ENCODE measurements around the gene KRABD2.
"Not testable (repeated sequence)": the region's sequence is repeated elsewhere in the genome, so short reads cannot be mapped to it uniquely, and the experiment has no call there.

KRABD2 gene

DNA sequence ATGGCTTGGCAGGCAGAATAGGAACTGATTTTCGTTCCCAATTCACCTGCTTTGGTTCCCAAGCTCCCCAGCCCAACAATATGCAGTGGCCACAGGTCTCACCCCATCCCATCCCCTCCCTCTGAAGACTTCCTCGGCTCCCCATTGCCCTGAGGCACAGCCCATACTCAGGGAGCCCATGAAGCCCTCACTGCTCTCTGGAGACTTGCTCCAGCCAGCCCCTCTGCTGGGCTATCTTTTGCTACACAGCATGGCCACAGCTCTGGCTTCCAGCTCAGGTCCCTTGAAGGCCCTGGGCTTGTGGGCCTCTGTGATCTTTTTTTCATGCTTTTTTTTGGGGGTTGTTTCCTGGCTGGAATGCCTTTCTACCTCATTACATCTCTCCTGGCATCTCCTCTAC is 29.7 kb upstream of the KRABD2 start:
- H3K4me1 Mint-ChIP-seq (ENCODE audit: low read depth) = peaks cover 13% of the 10 kb centered on the region
- H3K9me3 Mint-ChIP-seq = no peaks in the 10 kb centered on the region
- intact Hi-C loops (cut with micrococcal nuclease) = no loop called here
- no peaks in the 10 kb centered on the region for H3K36me3 Mint-ChIP-seq (ENCODE audit: low read depth)
- peaks cover 14% of the 10 kb centered on the region for H3K27me3 Mint-ChIP-seq (ENCODE audit: low read depth)
- no peak overlapping the region for H3K4me3 Mint-ChIP-seq (ENCODE audit: low read depth)
- DNase-seq (ENCODE audit: low spot score) = no peak
- H3K27ac Mint-ChIP-seq = no peak overlapping the region

DNA sequence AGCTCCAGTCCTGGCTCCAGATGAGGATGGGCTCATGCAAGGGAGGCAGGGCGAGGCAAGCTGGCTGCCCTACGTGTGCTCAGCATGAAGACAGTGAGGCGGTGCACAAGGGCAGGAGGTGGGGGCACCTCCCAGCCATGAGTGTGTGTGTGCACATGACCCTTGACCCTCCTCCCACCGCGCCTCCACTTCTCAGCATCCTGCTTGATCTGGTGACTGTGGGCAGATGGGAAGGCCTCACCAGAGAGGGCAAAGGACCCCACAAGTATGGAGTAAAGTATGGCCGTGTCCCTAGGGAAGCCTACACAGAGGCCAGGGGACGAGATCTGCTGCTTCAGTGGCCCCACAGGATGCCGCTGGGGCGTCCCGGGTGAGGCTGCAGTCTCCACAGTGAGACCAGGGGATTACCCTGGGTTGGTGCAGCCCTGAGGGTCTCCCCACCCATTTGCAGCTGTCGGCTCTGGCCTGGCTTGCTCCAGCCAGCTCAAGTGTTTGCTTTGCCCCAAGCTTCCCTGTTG is 29.1 kb upstream of the KRABD2 start:
- Mint-ChIP-seq H3K27ac (no peak overlapping the region), H3K4me3 (ENCODE audit: low read depth) (no peak overlapping the region), H3K36me3 (ENCODE audit: low read depth) (no peaks in the 10 kb centered on the region), H3K9me3 (no peaks in the 10 kb centered on the region), H3K4me1 (ENCODE audit: low read depth) (peaks cover 8% of the 10 kb centered on the region), H3K27me3 (ENCODE audit: low read depth) (peaks cover 13% of the 10 kb centered on the region)
- no peak for DNase-seq (ENCODE audit: low spot score)
- intact Hi-C loops (cut with micrococcal nuclease) = no loop called here

DNA sequence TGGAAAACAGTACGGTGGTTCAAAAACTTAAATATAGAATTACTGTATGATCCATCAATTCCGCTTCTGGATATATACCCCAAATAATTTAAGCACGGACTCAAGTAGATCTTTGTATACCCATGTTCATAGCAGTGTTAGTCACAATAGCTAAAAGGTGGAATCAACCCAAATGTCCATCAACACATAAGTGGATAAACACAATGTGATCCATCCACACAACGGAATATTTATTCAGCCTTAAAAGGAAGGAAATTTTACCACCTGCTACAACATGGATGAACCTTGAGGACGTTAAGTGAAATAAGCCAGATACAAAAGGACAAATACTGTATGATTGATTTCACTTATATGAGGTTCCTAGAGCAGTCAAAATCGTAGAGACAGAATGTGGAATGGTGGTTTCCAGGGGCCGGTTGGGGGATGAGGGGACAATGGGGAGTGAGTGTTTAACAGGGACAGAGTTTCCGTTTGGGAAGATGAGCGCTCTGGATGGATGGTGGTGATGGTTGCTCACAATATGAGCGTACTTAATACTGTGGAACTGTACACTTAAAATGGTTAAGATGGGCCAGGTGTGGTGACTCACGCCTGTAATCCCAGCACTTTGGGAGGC is 26.5 kb upstream of the KRABD2 start:
- no peak overlapping the region for H3K4me3 Mint-ChIP-seq (ENCODE audit: low read depth)
- no peaks in the 10 kb centered on the region for H3K9me3 Mint-ChIP-seq
- no peak for DNase-seq (ENCODE audit: low spot score)
- intact Hi-C loops (cut with micrococcal nuclease) = no loop called here
- no peaks in the 10 kb centered on the region for H3K36me3 Mint-ChIP-seq (ENCODE audit: low read depth)
- no peaks in the 10 kb centered on the region for H3K4me1 Mint-ChIP-seq (ENCODE audit: low read depth)
- no peak overlapping the region for H3K27ac Mint-ChIP-seq
- H3K27me3 Mint-ChIP-seq (ENCODE audit: low read depth) = peaks cover 11% of the 10 kb centered on the region

DNA sequence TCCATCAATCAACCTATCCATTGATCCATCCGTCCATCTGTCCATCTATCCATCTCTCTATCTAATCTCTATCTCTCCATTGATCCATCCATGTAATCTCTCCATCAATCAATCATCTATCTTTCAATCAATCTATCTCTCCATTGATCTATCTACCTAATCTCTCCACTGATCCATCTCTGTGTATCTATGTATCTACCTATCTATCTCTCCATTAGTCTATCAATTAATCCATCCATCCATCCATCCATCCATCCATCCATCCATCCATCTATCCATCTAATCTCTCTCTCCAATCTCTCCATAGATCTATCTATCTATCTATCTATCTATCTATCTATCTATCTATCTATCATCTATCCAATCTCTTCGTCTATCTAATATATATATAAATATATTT is 24.6 kb upstream of the KRABD2 start:
- H3K27me3 Mint-ChIP-seq (ENCODE audit: low read depth) = peaks cover 18% of the 10 kb centered on the region
- no peaks in the 10 kb centered on the region for H3K9me3 Mint-ChIP-seq
- no peak overlapping the region for H3K27ac Mint-ChIP-seq
- intact Hi-C loops (cut with micrococcal nuclease) = no loop called here
- H3K4me3 Mint-ChIP-seq (ENCODE audit: low read depth) = no peak overlapping the region
- no peak for DNase-seq (ENCODE audit: low spot score)
- H3K36me3 Mint-ChIP-seq (ENCODE audit: low read depth) = no peaks in the 10 kb centered on the region
- H3K4me1 Mint-ChIP-seq (ENCODE audit: low read depth) = no peaks in the 10 kb centered on the region

DNA sequence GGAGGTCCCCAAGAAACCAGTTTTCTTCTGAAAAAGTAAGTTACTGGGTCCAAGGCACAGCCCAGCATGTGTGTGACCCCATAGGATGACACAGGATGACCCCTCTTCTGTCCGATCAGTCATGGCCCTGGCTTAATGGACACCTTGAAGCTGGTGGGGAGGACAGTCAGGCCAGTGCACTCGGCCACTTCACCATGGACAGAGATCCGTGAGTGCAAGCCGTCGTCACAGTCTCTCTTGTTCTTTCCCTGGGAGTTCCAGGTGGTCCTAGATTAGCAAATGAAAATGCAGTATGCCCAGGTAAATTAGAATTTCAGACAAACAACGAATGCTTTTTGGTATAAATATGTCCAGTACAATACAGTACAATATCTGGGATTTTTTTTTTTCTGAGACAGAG is 22.5 kb upstream of the KRABD2 start:
- H3K4me1 Mint-ChIP-seq (ENCODE audit: low read depth) = peaks cover 8% of the 10 kb centered on the region
- peaks cover 30% of the 10 kb centered on the region for H3K27me3 Mint-ChIP-seq (ENCODE audit: low read depth)
- no peak overlapping the region for H3K27ac Mint-ChIP-seq
- intact Hi-C loops (cut with micrococcal nuclease) = no loop called here
- DNase-seq (ENCODE audit: low spot score) = no peak
- H3K9me3 Mint-ChIP-seq = no peaks in the 10 kb centered on the region
- H3K36me3 Mint-ChIP-seq (ENCODE audit: low read depth) = no peaks in the 10 kb centered on the region
- H3K4me3 Mint-ChIP-seq (ENCODE audit: low read depth) = no peak overlapping the region

DNA sequence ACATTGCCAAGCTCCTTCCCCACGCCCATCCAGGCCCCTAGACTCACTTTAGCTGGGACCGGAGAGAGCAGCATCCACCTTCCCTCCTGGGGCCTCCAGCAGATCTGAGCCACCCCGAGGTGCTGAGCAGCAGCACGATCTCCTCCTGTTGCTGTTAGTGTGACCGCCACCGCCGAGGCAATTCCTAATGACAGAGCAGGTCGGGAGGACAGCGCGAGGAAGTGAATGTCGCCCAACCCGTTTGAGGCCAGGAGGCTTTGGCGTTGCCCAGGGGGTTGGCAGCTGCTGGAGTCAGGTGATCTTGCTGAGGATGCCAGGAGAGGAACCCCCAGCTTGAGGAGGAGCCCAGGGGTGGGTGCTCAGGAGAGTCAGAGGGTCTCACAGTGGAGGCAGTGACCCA is 21.1 kb upstream of the KRABD2 start, which contains the start of gene RNF222:
Gene RNF222 (minus strand): TSS at position 192 of the 400 bp plus-strand sequence. CDS start 4,366 bp downstream, outside the sequence.
- no peaks in the 10 kb centered on the region for H3K9me3 Mint-ChIP-seq
- H3K27ac Mint-ChIP-seq = no peak within 1 kb of the TSS
- intact Hi-C loops (cut with micrococcal nuclease) = no loop called here
- no peak for DNase-seq (ENCODE audit: low spot score)
- peaks cover 30% of the 10 kb centered on the region for H3K27me3 Mint-ChIP-seq (ENCODE audit: low read depth)
- peaks cover 14% of the 10 kb centered on the region for H3K4me1 Mint-ChIP-seq (ENCODE audit: low read depth)
- H3K4me3 Mint-ChIP-seq (ENCODE audit: low read depth) = no peak within 1 kb of the TSS
- H3K36me3 Mint-ChIP-seq (ENCODE audit: low read depth) = no peaks in the 10 kb centered on the region

DNA sequence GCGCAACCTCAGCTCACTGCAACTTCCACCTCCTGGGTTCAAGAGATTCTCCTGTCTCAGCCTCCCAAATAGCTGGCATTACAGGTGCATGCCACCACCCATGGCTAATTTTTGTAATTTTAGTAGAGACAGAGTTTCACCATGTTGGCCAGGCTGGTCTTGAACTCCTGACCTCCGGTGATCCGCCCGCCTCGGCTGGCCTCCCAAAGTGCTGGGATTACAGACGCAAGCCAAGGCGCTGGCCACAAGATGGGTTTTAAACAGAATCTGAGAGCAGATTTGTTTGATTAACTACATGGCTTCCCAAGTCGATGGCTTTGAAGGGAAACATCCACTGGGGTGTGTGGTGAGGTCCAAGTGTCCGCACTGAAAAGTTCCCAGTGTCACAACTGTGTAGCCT is 18.0 kb upstream of the KRABD2 start:
- H3K27ac Mint-ChIP-seq; H3K4me3 Mint-ChIP-seq (ENCODE audit: low read depth); H3K9me3 Mint-ChIP-seq; DNase-seq (ENCODE audit: low spot score); H3K36me3 Mint-ChIP-seq (ENCODE audit: low read depth); intact Hi-C loops (cut with micrococcal nuclease): not testable (repeated sequence)
- peaks cover 25% of the 10 kb centered on the region for H3K27me3 Mint-ChIP-seq (ENCODE audit: low read depth)
- H3K4me1 Mint-ChIP-seq (ENCODE audit: low read depth) = peaks cover 14% of the 10 kb centered on the region

DNA sequence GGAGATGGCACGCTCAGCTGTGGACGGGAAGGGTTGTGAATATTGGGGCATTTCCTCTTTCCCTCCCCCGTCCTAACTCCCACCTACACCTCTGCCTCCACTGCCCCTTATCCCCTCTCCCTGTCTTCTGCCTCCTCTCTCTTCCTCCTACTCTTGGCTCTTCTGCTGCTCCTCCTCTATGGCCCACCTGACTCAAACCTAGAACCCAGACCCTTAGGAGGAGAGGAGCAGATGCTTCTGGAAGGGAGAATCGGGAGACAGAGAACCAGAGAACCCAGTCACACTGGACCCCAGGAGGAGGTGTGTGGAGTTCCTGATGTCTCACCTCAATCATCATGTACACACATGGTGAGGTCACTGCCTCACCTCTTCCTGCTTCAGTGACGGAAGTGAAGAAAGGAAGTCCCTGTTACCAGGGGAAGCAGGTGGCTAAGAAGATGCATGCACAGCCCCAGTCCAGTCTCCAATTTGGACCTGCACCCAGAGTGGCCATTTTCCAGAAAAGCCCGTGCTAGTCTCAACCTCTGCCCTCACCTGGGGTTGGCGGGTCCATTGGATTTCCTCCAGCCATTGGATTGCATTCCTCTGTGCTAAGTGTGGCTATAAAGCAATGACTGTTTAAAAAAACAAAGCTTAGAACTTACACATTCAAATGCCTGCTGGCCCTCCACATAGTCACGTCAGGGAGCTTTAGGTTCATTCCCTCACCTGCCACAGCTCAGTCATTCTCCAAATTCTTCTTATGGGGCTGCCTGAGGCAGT is 17.1 kb upstream of the KRABD2 start:
- no peak overlapping the region for H3K4me3 Mint-ChIP-seq (ENCODE audit: low read depth)
- peaks cover 14% of the 10 kb centered on the region for H3K4me1 Mint-ChIP-seq (ENCODE audit: low read depth)
- H3K27me3 Mint-ChIP-seq (ENCODE audit: low read depth) = peaks cover 25% of the 10 kb centered on the region
- no peaks in the 10 kb centered on the region for H3K36me3 Mint-ChIP-seq (ENCODE audit: low read depth)
- peak overlapping the region; percentile 74 for H3K27ac Mint-ChIP-seq
- no peaks in the 10 kb centered on the region for H3K9me3 Mint-ChIP-seq
- no peak for DNase-seq (ENCODE audit: low spot score)
- intact Hi-C loops (cut with micrococcal nuclease) = no loop called here

DNA sequence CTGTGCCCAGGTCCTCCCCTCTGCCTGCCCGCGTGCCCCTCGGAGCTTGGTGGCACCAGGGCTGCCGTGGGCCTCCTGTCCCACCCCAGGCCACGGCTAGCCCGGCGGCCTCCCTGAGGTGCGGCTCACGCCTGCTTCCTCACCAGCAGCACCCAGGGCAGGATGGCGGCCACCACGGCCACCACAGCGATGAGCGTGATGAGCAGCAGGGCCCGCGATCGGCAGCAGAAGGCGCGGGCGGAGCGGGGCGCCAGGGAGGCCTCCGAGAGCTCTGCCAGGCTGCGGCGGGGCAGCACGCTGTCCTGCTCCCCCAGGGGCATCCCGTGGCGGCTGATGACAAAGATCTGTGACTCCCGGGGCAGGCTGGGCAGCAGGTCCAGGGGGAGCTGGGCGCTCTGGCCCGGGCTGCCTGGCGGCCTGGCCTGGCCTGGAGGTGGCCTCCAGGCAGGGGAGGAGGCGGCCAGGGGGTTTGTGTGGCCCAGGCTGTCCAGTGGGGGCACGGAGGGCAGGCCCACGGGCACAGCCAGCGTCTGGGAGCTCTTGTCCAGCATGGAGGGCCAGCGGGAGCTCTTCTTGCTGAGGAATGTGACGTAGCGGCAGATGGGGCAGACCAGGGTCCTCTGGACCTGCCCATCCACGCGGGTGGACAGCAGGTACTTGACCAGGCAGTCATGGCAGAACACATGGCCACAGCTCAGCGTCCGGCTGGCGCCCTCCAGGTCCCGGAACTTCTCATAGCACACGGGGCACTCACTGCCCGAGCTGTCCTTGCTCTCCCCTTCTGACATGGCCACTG is 16.4 kb upstream of the KRABD2 start:
- H3K36me3 Mint-ChIP-seq (ENCODE audit: low read depth) = no peaks in the 10 kb centered on the region
- no peak overlapping the region for H3K4me3 Mint-ChIP-seq (ENCODE audit: low read depth)
- H3K27ac Mint-ChIP-seq = no peak overlapping the region
- peaks cover 14% of the 10 kb centered on the region for H3K4me1 Mint-ChIP-seq (ENCODE audit: low read depth)
- no peak for DNase-seq (ENCODE audit: low spot score)
- no peaks in the 10 kb centered on the region for H3K9me3 Mint-ChIP-seq
- H3K27me3 Mint-ChIP-seq (ENCODE audit: low read depth) = peaks cover 19% of the 10 kb centered on the region
- intact Hi-C loops (cut with micrococcal nuclease) = no loop called here

DNA sequence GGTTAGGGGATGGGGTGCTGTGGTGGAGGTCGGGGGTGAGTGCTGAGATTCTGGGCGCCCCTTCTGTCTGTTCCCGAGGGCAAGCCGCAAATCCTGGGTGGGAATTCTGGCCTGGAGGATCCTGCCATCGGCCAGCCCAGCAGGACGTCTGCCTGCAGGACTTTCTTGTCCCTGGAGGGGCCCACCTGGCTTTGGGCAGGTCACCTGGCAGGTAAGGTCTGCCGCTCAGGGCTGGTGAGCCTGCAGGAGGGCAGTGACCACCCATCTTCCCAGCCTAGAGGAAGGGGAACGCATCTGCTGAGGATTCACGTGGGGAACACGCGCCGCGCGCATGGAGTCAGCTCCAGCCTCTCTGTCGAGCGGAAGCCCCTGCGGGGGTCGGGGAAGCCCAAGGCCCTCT is 15.8 kb upstream of the KRABD2 start:
- Mint-ChIP-seq H3K36me3 (ENCODE audit: low read depth) (no peaks in the 10 kb centered on the region), H3K27ac (no peak overlapping the region), H3K27me3 (ENCODE audit: low read depth) (peaks cover 14% of the 10 kb centered on the region), H3K9me3 (no peaks in the 10 kb centered on the region), H3K4me3 (ENCODE audit: low read depth) (no peak overlapping the region), H3K4me1 (ENCODE audit: low read depth) (peaks cover 14% of the 10 kb centered on the region)
- no peak for DNase-seq (ENCODE audit: low spot score)
- intact Hi-C loops (cut with micrococcal nuclease) = no loop called here

DNA sequence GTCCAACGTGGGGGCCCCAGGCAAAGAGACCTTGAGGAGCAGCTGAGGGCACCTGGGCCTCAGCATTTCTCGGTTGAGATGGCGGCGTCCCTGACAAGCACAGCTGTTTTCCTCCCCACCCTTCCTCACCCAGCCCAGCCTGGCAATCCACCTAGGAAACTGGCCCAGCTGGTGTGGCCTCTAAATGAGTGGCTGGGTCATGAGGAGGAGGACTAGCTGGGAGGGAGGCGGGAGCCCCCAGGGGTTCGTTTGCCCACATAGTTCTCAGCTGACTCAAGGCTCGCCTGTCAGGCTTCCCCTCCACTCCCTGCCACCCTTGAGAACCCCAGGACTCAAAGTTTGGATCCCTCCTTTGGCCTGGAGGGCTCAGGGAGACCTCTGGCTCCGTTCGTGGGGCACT is 15.2 kb upstream of the KRABD2 start:
- H3K4me3 Mint-ChIP-seq (ENCODE audit: low read depth) = no peak overlapping the region
- intact Hi-C loops (cut with micrococcal nuclease) = no loop called here
- no peak overlapping the region for H3K27ac Mint-ChIP-seq
- no peaks in the 10 kb centered on the region for H3K9me3 Mint-ChIP-seq
- H3K4me1 Mint-ChIP-seq (ENCODE audit: low read depth) = peaks cover 15% of the 10 kb centered on the region
- H3K27me3 Mint-ChIP-seq (ENCODE audit: low read depth) = peaks cover 14% of the 10 kb centered on the region
- no peak for DNase-seq (ENCODE audit: low spot score)
- no peaks in the 10 kb centered on the region for H3K36me3 Mint-ChIP-seq (ENCODE audit: low read depth)

DNA sequence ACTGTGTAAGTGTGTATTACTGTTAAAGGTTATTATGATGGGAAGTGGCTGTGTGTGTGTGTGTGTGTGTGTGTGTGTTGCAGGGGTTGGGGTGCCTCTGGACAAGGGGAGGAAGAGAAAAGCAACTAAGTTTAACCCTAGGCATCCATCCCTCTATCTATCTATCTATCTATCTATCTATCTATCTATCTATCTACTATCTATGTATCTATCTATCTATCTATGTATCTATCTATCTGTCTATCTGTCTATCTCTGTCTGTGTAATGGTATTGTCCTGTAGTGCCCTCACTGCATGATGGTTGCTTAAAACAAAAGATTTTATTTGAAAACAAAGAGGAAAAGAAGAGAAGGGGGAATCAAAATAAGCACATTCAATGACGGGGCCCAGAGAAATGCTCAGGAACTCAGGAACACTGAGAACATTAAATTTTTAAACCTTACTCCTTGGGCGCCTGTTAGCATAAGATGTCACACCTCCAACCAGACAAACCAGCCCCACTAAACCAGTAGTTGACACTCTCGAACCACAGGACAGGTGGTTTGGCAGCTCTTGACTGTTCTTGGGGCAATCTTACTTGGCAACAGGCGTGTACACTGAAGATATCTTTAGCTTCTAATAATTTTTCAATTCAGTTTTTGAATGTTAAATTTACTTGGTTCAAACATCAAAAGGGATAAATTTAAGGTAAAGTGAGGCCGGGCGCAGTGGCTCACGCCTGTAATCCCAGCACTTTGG is 11.6 kb upstream of the KRABD2 start:
- Mint-ChIP-seq H3K27me3 (ENCODE audit: low read depth) (no peaks in the 10 kb centered on the region), H3K4me1 (ENCODE audit: low read depth) (peaks cover 10% of the 10 kb centered on the region), H3K36me3 (ENCODE audit: low read depth) (peaks cover under 1% of the 10 kb centered on the region), H3K4me3 (ENCODE audit: low read depth) (no peak overlapping the region), H3K27ac (no peak overlapping the region), H3K9me3 (no peaks in the 10 kb centered on the region)
- intact Hi-C loops (cut with micrococcal nuclease) = loop anchor here (10.0 kb wide), 1 partner anchor 163 kb away; no protein-coding TSS in a partner anchor
- no peak for DNase-seq (ENCODE audit: low spot score)

Data from activated T-helper 2 cell treated with anti-CD3 and anti-CD28 coated beads, Interferon-gamma antibody, Interleukin-2, Interleukin-4, amounts not matched to agents 10 μg/mL and 5 μg/mL and 100 μg/mL, durations not matched to agents 14 hours and 24 hours and 36 hours (primary cell).